GM12878 (cell line): Measurements from ENCODE around the gene PUS3. TPM values are rescaled to one million over a fixed set of nuclear protein-coding genes. Genes with fewer than 3 reads are reported as not detected.

Experiments
- ATAC-seq: fragments of 200-7000 bp; cut with Tn5 transposase; 3 replicates; pipeline ENCODE4 v1.9.1; 2020; ENCODE audit warnings: mild to moderate bottlenecking, moderate library complexity
- BruUV-seq: library from RNA; stranded (reverse); fragments of 400-500 nt; replicated peaks from 2 replicates; lab custom pipeline; 2021; lab: Mats Ljungman, UMichigan
- CTCF ChIA-PET: fragments of 300-600 bp; sonication (Branson Sonifier 250); formaldehyde crosslinking; extraction: SDS; loops from one replicate; lab custom pipeline; 2021; ENCODE audit warnings: inconsistent platforms; lab: Yijun Ruan, JAX
- POLR2A ChIA-PET: fragments of 350-600 bp; formaldehyde crosslinking; extraction: SDS; loops from one replicate; lab custom pipeline; 2021; ENCODE audit warnings: inconsistent platforms; lab: Charles Lee
- RAD21 ChIA-PET: fragments of 300-600 bp; sonication (Branson Sonifier 250); formaldehyde crosslinking; loops from one replicate; lab custom pipeline; 2023; ENCODE audit warnings: antibody characterized with exemption; ENCODE audit not compliant: unreplicated experiment; lab: Charles Lee
- SMC1A ChIA-PET: fragments of 300-600 bp; sonication (Branson Sonifier 250); formaldehyde crosslinking; loops from one replicate; lab custom pipeline; 2023; ENCODE audit not compliant: unreplicated experiment, uncharacterized antibody; lab: Charles Lee
- DNase-seq: peaks from one replicate; pipeline ENCODE4 v3.0.0-alpha.2; 2011; ENCODE audit warnings: low read depth, low spot score
- FAIRE-seq: peaks from 3 replicates; lab custom pipeline; 2011; peaks lifted over from hg19 to GRCh38; lab: Jason Lieb, UNC
- H2AFZ ChIP-seq: 2 replicates; pipeline ENCODE4 v1.6.0; 2011; ENCODE audit warnings: low read depth, low read length, control low read depth; ENCODE audit not compliant: control insufficient read depth
- H3K27ac ChIP-seq: 2 replicates; pipeline ENCODE4 v1.5.1; 2011; ENCODE audit warnings: control low read depth; ENCODE audit not compliant: control insufficient read depth, insufficient read depth
- H3K27me3 ChIP-seq, 2 experiments: replicated peaks in 1 of 2; 2 replicates each; pipeline versions ENCODE4 v1.6.0 to v1.6.1; 2011; ENCODE audit warnings: low read length in 1 of 2; ENCODE audit not compliant: control insufficient read depth in 2 of 2, insufficient read depth in 2 of 2
- H3K36me3 ChIP-seq, 2 experiments: 2 replicates each; pipeline ENCODE4 v1.5.1; 2011; ENCODE audit warnings: low read length in 1 of 2; ENCODE audit not compliant: control insufficient read depth in 2 of 2, insufficient read depth in 2 of 2
- H3K4me1 ChIP-seq: 2 replicates; pipeline ENCODE4 v1.6.1; 2011; ENCODE audit warnings: mild to moderate bottlenecking, low read length, moderate library complexity, mixed read lengths; ENCODE audit not compliant: control insufficient read depth, insufficient read depth
- H3K4me2 ChIP-seq: 2 replicates; pipeline ENCODE4 v1.6.0; 2011; ENCODE audit warnings: control low read depth; ENCODE audit not compliant: control insufficient read depth, insufficient read depth
- H3K4me3 ChIP-seq: fragments of 200-600 bp; sonication (generic); 2 replicates; pipeline ENCODE4 v1.5.1; 2016
- H3K79me2 ChIP-seq: 2 replicates; pipeline ENCODE4 v1.6.0; 2011; ENCODE audit warnings: low read length; ENCODE audit not compliant: control insufficient read depth, insufficient read depth
- H3K9ac ChIP-seq: 2 replicates; pipeline ENCODE4 v1.8.0; 2011; ENCODE audit warnings: low read length, control low read depth, mixed read lengths; ENCODE audit not compliant: control insufficient read depth, insufficient read depth
- H3K9me3 ChIP-seq: replicated peaks from 3 replicates; pipeline ENCODE4 v1.5.1; 2011; ENCODE audit warnings: mild to moderate bottlenecking, low read length; ENCODE audit not compliant: control insufficient read depth, insufficient read depth
- H4K20me1 ChIP-seq: 2 replicates; pipeline ENCODE4 v1.6.0; 2011; ENCODE audit not compliant: control insufficient read depth, insufficient read depth
- ASH2L ChIP-seq: fragments of 300-600, 200-600 bp; sonication (generic); IDR thresholded peaks from 2 replicates; pipeline ENCODE4 v1.6.1; 2017; ENCODE audit warnings: low read depth, mild to moderate bottlenecking, borderline replicate concordance
- BMI1 ChIP-seq: fragments of 450-650 bp; IDR thresholded peaks from 2 replicates; pipeline ENCODE4 v1.6.1; 2016; ENCODE audit warnings: mild to moderate bottlenecking, moderate library complexity, borderline replicate concordance
- FOXM1 ChIP-seq: IDR thresholded peaks from 2 replicates; pipeline ENCODE4 v1.6.1; 2012; ENCODE audit warnings: low read depth, mild to moderate bottlenecking, inconsistent platforms, low read length, moderate library complexity
- HDAC2 ChIP-seq: fragments of 200-600 bp; sonication (generic); IDR thresholded peaks from 2 replicates; pipeline ENCODE4 v1.6.1; 2017
- MEF2A ChIP-seq: IDR thresholded peaks from 2 replicates; pipeline ENCODE4 v1.6.1; 2011; ENCODE audit warnings: low read depth, mild to moderate bottlenecking, low read length, moderate library complexity; ENCODE audit not compliant: insufficient read depth
- MYB ChIP-seq: fragments of 150-350 bp; IDR thresholded peaks from 2 replicates; pipeline ENCODE4 v1.6.1; 2014; ENCODE audit warnings: mild to moderate bottlenecking, low read depth, low read length, borderline replicate concordance
- POLR2AphosphoS5 ChIP-seq: IDR thresholded peaks from 2 replicates; pipeline ENCODE4 v1.6.1; 2011; ENCODE audit warnings: mild to moderate bottlenecking, low read length, inconsistent platforms
- POU2F2 ChIP-seq: IDR thresholded peaks from 3 replicates; pipeline ENCODE4 v1.6.1; 2011; ENCODE audit warnings: low read depth, mild to moderate bottlenecking, low read length, borderline replicate concordance
- RAD21 ChIP-seq: IDR thresholded peaks from 2 replicates; pipeline ENCODE4 v1.6.1; 2011; ENCODE audit warnings: mild to moderate bottlenecking, low read depth, low read length, moderate library complexity; ENCODE audit not compliant: insufficient read depth
- RBBP5 ChIP-seq: fragments of 200-600 bp; sonication (generic); conservative IDR thresholded peaks from 2 replicates; pipeline ENCODE4 v1.6.1; 2016
- SMC3 ChIP-seq: IDR thresholded peaks from 2 replicates; pipeline ENCODE4 v1.6.1; 2011; ENCODE audit warnings: low read length, improper control_type of control experiment, borderline replicate concordance
- SUPT20H ChIP-seq: IDR thresholded peaks from 2 replicates; pipeline ENCODE4 v1.6.1; 2011; ENCODE audit warnings: low read depth, mild to moderate bottlenecking, low read length, moderate library complexity, borderline replicate concordance; ENCODE audit not compliant: control insufficient read depth
- TCF3 ChIP-seq: IDR thresholded peaks from 2 replicates; pipeline ENCODE4 v1.6.1; 2012; ENCODE audit warnings: low read depth, mild to moderate bottlenecking, low read length, borderline replicate concordance; ENCODE audit not compliant: insufficient read depth
- YBX1 ChIP-seq: fragments of 450-650 bp; IDR thresholded peaks from 2 replicates; pipeline ENCODE4 v1.6.1; 2016; ENCODE audit warnings: antibody characterized with exemption
- ZNF207 ChIP-seq: fragments of 450-650 bp; IDR thresholded peaks from 2 replicates; pipeline ENCODE4 v1.6.1; 2014; ENCODE audit warnings: antibody characterized with exemption, mild to moderate bottlenecking, borderline replicate concordance
- WGBS: methylation state at CpG from one replicate; pipeline ENCODE4 v1.1.6; 2016; ENCODE audit warnings: low lambda C conversion rate; ENCODE audit not compliant: insufficient replicate concordance, insufficient coverage; ENCODE audit errors: missing lambda C conversion rate; 5-methylcytosine and 5-hydroxymethylcytosine counted together
- in situ Hi-C: fragments of 300-500 bp; cut with MboI; formaldehyde crosslinking; loops from 9 replicates; pipeline ENCODE4 v1.14.3; 2018; ENCODE audit warnings: mixed read lengths
- intact Hi-C: fragments of 100-400 bp; cut with micrococcal nuclease; formaldehyde crosslinking; loops from one replicate; pipeline ENCODE4 v1.14.2; 2022; ENCODE audit not compliant: unreplicated experiment
- polyA plus RNA-seq, 11 experiments: library from polyadenylated mRNA; depleted of rRNA in 4 of 11; unstranded in 6 of 11; stranded (reverse) in 5 of 11; fragments of >200 nt; fragmentation: Nextera tagmentation in 4 of 11; fragmentation: Illumina TruSeq in 1 of 11; extraction: Ambion mirVana in 4 of 11; extraction: Trizol in 1 of 11; gene quantifications; 1 replicate in 1 of 11; 2 replicates in 10 of 11; pipeline versions ENCODE4 v1.2.1 to v1.2.3, GENCODE V29; 2011 to 2016; ENCODE audit warnings: inconsistent platforms in 2 of 11, missing spikeins in 2 of 11, low read depth in 1 of 11
- total RNA-seq, 4 experiments: library from RNA; depleted of rRNA in 3 of 4; stranded (reverse); fragments of >200 nt in 3 of 4; fragmentation: Illumina TruSeq in 1 of 4; extraction: Trizol in 1 of 4; gene quantifications; 2 replicates each; pipeline versions ENCODE4 v1.2.1 to v1.2.3, GENCODE V29; 2013 to 2021

The PUS3 gene
- total and polyA plus RNA-seq, 10 of the 15 experiments (the other 5 are each of a cell fraction or from before 2014, with no cell fraction given), result 10.9 to 22.4 (median 14.3) TPM

DNA sequence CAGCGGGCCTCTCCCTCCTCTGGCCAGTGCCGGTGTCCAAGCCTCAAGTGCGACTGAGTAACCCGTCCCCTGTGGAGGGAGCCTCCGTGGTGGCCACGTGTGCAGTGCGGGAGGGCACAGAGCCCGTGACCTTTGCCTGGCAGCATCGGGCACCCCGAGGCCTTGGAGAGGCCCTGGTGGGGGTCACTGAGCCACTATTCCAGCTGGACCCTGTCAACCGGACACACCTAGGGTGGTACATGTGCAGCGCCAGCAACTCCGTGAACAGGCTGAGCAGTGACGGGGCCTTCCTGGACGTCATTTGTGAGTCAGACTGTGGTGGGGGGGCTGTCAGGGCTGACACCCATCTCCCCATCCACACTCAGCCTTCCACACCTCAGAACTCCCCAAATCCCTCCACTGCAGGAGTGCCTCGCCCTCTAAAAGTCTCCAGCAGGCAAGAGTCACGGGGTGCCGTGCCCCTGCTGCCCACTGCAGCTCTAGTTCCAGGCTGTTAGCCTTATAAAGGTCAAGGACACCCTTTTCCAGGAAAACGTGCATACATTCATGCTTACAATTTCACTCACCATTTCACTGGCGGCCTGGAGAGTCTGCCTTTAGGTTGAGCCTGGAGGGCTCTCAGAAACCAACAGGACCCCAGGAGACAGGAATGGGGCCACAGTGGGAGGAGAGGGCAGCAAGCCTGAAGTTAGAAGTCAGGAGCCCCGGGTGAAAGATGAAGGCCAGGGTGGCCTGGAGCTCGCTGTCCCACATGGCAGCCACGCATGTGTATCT is 45.5 kb upstream of the PUS3 start:
- no peaks in the 10 kb centered on the region for H3K79me2 ChIP-seq
- POLR2A ChIA-PET, result no interaction called here
- CTCF ChIA-PET, result interaction anchor here (0.6 kb wide), 1 partner anchor 245 kb away, joined by 3 read pairs; no protein-coding TSS in a partner anchor
- H3K9ac ChIP-seq, result no peak overlapping the region
- RAD21 ChIA-PET, result no interaction called here
- intact Hi-C loops, result no loop called here
- no peak for FAIRE-seq
- H3K4me1 ChIP-seq, result no peaks in the 10 kb centered on the region
- SMC1A ChIA-PET, result interaction anchor here (0.7 kb wide), 1 partner anchor 18 kb away, joined by 3 read pairs; no protein-coding TSS in a partner anchor
- H4K20me1 ChIP-seq, result no peaks in the 10 kb centered on the region
- 43% methylated on average over 23 of the region's 23 CpGs for WGBS
- ATAC-seq, result no peak
- H2AFZ ChIP-seq, result no peak overlapping the region
- no TSS peak for BruUV-seq
- no peaks in the 10 kb centered on the region for H3K9me3 ChIP-seq
- no peak overlapping the region for H3K4me2 ChIP-seq
- no peak for TF ChIP-seq RBBP5
- no peak for TF ChIP-seq SUPT20H
- TF ChIP-seq TCF3, result no peak
- TF ChIP-seq, all 136 proteins: peak for 0
- no peaks in the 10 kb centered on the region for H3K36me3 ChIP-seq
- DNase-seq, result no peak
- no peak overlapping the region for H3K27ac ChIP-seq
- in situ Hi-C loops, result no loop called here
- H3K27me3 ChIP-seq, result no peaks in the 10 kb centered on the region; a peak in 1 of 4 replicates
- no peak overlapping the region for H3K4me3 ChIP-seq

DNA sequence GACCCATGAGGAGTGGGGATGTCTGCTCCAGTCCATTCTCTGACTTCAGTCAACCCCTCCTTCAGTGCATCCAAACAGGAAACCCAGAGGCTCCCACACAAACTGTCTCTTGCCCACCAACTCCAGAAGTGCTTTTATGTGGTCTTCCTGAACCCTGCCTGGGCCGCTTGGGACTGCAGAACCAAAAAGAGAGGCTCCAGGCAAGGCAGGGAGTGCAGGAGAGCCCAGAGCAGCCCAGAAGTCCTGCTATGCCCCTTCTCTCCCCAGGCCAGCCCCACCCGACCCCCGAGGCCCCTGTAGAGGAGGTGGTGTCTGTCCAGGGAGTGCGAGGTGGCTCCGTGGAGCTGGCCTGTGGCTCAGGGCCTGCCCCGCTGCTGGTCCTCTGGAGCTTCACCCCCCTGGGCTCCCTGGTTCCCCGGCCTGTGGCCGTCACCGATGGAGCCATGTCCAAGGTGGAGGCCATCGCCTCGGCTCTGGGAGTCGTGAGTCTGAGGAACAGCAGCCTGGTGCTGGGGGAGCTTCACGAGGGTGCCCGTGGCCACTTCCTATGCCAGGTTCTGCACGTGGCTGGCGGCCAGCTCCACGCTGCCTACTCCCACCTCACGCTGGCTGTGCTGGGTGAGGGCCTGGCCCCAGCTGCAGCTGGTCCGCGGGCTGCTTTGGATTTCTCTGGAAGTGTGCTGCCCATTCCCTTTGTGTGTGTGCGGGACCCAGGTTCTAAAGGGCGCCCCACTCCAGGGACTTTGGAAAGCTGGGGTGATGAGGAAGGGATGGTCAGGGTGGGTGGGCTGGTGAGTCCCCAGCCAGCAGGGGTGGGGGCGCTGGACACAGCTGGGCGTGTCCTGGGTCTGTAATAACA is 44.6 kb upstream of the PUS3 start:
- no TSS peak for BruUV-seq
- no peaks in the 10 kb centered on the region for H3K79me2 ChIP-seq
- H3K9ac ChIP-seq, result no peak overlapping the region
- H2AFZ ChIP-seq, result no peak overlapping the region
- RAD21 ChIA-PET, result no interaction called here
- H3K4me2 ChIP-seq, result no peak overlapping the region
- POLR2A ChIA-PET, result no interaction called here
- H3K36me3 ChIP-seq, result no peaks in the 10 kb centered on the region
- CTCF ChIA-PET, result no interaction called here
- no peak overlapping the region for H3K27ac ChIP-seq
- ATAC-seq, result no peak
- H3K27me3 ChIP-seq, result no peaks in the 10 kb centered on the region; a peak in 1 of 4 replicates
- DNase-seq, result no peak
- no peak for FAIRE-seq
- WGBS, result 30% methylated on average over 19 of the region's 24 CpGs
- in situ Hi-C loops, result no loop called here
- intact Hi-C loops, result no loop called here
- H3K4me3 ChIP-seq, result no peak overlapping the region
- H3K9me3 ChIP-seq, result no peaks in the 10 kb centered on the region
- SMC1A ChIA-PET, result no interaction called here
- TF ChIP-seq FOXM1, result no peak
- no peak for TF ChIP-seq BMI1
- no peak for TF ChIP-seq ASH2L
- TF ChIP-seq RAD21, result no peak
- TF ChIP-seq POLR2AphosphoS5, result no peak
- no peak for TF ChIP-seq MEF2A
- TF ChIP-seq YBX1, result no peak
- no peak for TF ChIP-seq SMC3
- no peak for TF ChIP-seq ZNF207
- TF ChIP-seq POU2F2, result no peak
- TF ChIP-seq HDAC2, result no peak
- no peak for TF ChIP-seq MYB
- H3K4me1 ChIP-seq, result no peaks in the 10 kb centered on the region
- H4K20me1 ChIP-seq, result no peaks in the 10 kb centered on the region
